RWPE1 (cell line): Measurements from ENCODE around the gene KRTAP5-11.

ENCODE experiments used
- CTCF ChIA-PET: fragments of 350-600 bp; sonication (Branson Sonifier 250); formaldehyde crosslinking; extraction: SDS; loops from one replicate; lab custom pipeline; 2021; lab: Yijun Ruan, JAX
- POLR2A ChIA-PET: fragments of 400-600 bp; formaldehyde crosslinking; extraction: SDS; loops from one replicate; lab custom pipeline; 2020; ENCODE audit warnings: antibody characterized with exemption; ENCODE audit not compliant: low non-redundant PET; lab: Yijun Ruan, JAX
- DNase-seq: peaks from one replicate; pipeline ENCODE4 v3.0.0; 2012; ENCODE audit warnings: low spot score
- H3K27ac ChIP-seq: fragments of 450-650 bp; 2 replicates; pipeline ENCODE4 v1.5.1; 2017
- TF ChIP-seq, protein P1 (sequence below): fragments of 450-650 bp; conservative IDR thresholded peaks from 2 replicates; pipeline ENCODE4 v1.5.1; 2017; ENCODE audit warnings: low read depth, mild to moderate bottlenecking

Gene KRTAP5-11

DNA sequence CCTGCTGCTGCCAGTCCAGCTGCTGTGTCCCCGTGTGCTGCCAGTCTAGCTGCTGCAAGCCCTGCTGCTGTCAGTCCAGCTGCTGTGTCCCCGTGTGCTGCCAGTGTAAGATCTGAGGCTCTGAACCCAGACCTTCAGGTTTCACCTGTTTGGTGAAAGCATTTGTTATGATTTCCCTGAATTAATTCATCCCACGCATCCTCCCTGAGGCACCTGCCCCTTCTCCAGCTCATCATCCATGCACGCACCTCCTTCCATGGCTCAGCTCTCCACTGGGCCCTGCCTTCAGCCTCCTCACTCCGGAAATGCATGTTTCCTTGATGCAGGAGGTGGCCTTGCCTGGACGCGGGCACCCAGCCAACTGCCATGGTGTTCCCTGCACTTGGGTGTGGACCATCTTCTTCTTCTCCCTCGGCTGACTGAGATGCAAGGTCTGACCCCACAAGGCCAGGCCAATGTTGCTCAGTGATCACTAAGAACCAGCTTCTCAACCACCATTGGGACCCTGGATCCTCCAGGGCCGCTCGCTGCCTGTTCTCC is 16.5 kb downstream of the KRTAP5-11 start:
- ChIA-PET POLR2A (no interaction called here), CTCF (interaction anchor here (0.6 kb wide), 1 partner anchor 322 kb away, joined by 4 read pairs; no protein-coding TSS in a partner anchor)
- no peak overlapping the region for H3K27ac ChIP-seq
- TF ChIP-seq, protein P1, sequence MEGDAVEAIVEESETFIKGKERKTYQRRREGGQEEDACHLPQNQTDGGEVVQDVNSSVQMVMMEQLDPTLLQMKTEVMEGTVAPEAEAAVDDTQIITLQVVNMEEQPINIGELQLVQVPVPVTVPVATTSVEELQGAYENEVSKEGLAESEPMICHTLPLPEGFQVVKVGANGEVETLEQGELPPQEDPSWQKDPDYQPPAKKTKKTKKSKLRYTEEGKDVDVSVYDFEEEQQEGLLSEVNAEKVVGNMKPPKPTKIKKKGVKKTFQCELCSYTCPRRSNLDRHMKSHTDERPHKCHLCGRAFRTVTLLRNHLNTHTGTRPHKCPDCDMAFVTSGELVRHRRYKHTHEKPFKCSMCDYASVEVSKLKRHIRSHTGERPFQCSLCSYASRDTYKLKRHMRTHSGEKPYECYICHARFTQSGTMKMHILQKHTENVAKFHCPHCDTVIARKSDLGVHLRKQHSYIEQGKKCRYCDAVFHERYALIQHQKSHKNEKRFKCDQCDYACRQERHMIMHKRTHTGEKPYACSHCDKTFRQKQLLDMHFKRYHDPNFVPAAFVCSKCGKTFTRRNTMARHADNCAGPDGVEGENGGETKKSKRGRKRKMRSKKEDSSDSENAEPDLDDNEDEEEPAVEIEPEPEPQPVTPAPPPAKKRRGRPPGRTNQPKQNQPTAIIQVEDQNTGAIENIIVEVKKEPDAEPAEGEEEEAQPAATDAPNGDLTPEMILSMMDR: no peak
- no peak for DNase-seq

DNA sequence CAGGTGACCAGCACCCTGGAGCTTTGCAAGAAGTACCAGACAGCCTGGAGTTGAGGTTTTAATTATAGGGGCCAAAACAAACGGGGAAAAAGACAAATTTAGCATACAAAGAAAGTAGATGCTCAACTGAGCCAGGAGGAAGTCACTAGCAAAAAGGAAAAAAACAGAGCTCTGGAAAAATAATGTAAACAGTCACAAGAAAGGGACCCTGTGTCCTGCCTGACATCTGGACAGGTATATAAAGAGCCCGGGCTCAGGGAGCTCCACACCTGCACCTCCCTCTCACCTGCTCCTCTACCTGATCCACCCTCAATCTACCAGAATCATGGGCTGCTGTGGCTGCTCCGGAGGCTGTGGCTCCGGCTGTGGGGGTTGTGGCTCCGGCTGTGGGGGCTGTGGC is 17.4 kb downstream of the KRTAP5-11 start, which contains the start of gene KRTAP5-10:
KRTAP5-10 (plus strand) TSS at position 301 of the 400 bp plus-strand sequence; CDS start at position 326, 25 bp downstream.
- ChIA-PET CTCF (interaction anchor here (0.7 kb wide), 1 partner anchor 15 kb away, joined by 5 read pairs; no protein-coding TSS in a partner anchor), POLR2A (no interaction called here)
- DNase-seq: no peak
- H3K27ac ChIP-seq: no peak within 1 kb of the TSS
- TF ChIP-seq, protein P1: no peak

DNA sequence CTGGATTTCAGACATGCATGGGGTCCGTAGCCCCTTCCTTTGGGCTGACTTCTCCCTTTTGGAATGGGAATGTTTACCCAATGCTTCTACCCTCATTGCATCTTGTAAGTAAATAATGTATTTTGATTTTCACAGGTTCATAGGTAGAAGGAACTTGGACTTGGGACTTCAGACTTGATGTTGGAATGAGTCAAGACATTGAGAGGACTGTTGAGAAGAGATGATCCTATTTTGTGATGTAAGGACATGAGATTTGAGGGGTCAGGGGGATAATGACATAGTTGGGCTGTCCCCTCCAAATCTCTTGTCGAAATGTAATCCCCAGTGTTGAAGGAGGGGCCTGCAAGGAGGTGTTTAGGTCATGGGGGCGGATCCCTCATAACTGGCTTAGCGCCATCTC is 18.2 kb downstream of the KRTAP5-11 start:
- no peak overlapping the region for H3K27ac ChIP-seq
- TF ChIP-seq, protein P1: no peak
- no peak for DNase-seq
- ChIA-PET POLR2A (no interaction called here), CTCF (interaction anchor here (0.7 kb wide), 1 partner anchor 16 kb away, joined by 5 read pairs; no protein-coding TSS in a partner anchor)

DNA sequence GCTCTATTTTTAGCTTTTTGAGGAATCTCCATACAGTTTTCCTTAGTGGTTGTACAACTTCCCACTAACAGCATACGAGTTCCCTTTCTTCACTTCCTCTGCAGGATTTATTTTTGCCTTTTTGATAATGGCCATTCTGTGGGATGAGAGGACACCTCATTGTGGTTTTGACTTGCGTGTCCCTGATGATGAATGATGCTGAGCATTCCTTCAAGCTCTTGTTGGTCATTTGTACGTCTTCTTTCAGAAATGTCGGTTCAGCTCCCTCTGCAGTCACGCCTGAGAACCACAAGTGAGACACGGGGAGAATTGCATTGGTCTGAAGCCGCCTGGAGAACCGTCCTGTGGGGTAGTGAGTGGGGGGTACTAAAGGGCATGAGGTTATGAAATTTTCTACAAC is 19.3 kb downstream of the KRTAP5-11 start:
- POLR2A ChIA-PET: no interaction called here
- peak; percentile 30 for DNase-seq
- CTCF ChIA-PET: interaction anchor here (0.6 to 0.7 kb wide), 3 partner anchors 21 to 1404 kb away, joined by 3 read pairs; no protein-coding TSS in a partner anchor
- H3K27ac ChIP-seq: no peak overlapping the region
- TF ChIP-seq, protein P1: no peak

DNA sequence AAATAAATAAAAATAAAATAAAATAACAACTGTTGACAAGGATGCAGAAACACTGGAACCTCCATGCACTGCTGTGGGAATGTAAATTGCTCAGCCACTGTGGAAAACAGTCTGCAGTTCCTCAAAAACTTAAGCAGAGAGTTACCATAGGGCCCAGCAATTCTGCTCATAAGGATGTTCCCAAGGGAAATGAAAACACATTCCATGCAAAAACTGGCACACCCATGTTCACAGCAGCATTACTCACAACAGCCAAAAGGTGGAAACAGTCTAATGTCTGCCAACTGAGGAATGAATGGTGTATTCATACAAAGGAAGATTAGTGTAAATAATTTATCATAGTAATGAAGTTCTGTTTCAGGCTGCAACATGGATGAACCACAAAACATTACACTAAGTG is 20.6 kb downstream of the KRTAP5-11 start:
- CTCF ChIA-PET: no interaction called here
- POLR2A ChIA-PET: no interaction called here

DNA sequence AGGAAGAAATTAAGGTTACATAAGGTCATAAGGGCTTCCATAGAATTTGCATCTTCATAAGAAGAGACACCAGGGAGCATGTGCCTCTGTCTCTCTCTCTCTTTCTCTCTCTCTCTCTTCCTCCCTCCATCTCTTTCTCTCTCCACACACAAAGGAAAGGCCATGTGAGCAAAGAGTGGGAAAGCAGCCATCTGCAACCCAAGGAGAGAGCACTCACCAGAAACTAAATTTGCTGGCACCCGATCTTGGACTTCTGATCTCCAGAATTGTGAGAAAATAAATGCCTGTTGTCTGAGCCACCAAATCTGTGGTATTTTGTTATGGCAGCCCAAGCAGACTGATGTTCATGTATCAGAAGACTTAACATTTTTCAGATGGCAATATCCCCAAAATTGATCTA is 23.7 kb downstream of the KRTAP5-11 start:
- POLR2A ChIA-PET: no interaction called here
- no peak for DNase-seq
- CTCF ChIA-PET: interaction anchor here (0.8 kb wide), 1 partner anchor 22 kb away, joined by 3 read pairs; no protein-coding TSS in a partner anchor
- TF ChIP-seq, protein P1: no peak
- H3K27ac ChIP-seq: no peak overlapping the region

More for the DNA sequence above, 20.6 kb downstream of the KRTAP5-11 start:
- no peak overlapping the region for H3K27ac ChIP-seq
- TF ChIP-seq, protein P1: no peak
- DNase-seq: no peak
